Myocyte (in vitro differentiated cells): ENCODE results near the gene MTHFD2L. TPM values are rescaled to one million over a fixed set of nuclear protein-coding genes. Genes with fewer than 3 reads are reported as not detected.
A peak's percentile ranks its signal among the peaks of the same experiment; 100 is the strongest.

Experiments
- DNase-seq: peaks from one replicate; pipeline ENCODE4 v3.0.0-alpha.2; 2012; ENCODE audit warnings: low read depth
- total RNA-seq: library from RNA; depleted of rRNA; stranded (reverse); fragments of >200 nt; gene quantifications from 2 replicates; pipeline ENCODE4 v1.2.3, GENCODE V29; 2014

Gene MTHFD2L
- total RNA-seq, 1 donor from 2014 or later = 20.9 TPM

DNA sequence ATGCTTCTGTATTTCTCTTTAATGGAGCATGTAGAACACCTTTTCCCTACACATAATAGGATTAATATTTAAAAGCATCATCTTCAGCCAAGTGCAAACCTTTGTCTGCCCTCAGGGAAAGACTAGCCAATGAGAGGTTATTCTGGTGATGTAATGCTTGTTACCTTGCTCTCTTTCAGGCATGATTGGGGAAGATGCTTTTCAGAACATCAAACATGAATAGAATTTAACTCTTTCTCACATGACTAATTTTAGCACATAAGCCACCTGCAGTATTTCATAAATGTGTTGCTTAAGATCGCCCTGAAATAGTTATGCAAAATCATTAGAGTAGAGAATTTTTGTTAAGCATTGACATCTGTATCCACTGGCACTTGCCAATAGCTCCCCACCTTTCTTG, 139.6 kb downstream of the MTHFD2L start:
- no peak for DNase-seq

DNA sequence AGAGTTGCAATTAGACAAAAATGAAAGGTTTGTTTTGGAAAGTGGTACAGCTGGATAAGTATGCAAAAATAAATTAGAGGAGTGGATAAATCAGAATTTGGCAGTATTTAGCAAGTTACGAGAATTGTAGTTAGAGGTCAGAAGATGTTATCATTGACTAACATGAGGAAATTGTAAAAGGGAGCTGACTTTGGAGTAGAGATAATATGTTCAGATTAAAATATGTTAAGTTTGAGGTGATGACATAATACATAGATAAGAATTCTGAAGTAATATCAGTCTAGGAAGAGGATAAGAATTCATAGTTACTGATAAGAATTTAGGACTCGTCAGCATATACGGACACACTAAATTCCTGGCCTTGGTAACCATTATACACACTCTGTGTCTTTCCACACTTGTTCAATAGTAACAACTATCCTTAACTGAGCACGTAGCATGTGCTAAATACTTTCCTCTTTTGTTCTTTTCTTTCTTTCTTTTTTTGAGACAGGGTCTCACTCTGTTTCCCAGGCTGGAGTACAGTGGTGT, 146.2 kb downstream of the MTHFD2L start:
- no peak for DNase-seq

DNA sequence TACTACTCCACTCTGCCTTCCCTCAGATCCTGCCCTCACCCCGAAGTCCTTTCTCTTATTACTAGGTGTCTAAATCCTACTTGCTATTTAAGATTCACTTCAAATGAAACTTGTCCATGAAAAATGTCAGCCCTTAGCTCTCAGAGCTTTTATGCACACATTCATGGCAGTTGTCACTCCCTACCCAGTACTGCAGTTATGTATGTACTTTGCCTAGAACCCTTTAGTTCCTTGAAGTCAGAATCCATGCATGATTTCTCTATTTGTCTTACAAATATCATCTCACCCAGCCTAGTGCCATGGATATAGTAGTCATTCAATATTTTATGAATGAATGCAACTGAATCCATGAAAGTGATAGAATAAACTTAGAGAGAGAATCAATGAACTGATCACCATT, 147.1 kb downstream of the MTHFD2L start:
- no peak for DNase-seq

DNA sequence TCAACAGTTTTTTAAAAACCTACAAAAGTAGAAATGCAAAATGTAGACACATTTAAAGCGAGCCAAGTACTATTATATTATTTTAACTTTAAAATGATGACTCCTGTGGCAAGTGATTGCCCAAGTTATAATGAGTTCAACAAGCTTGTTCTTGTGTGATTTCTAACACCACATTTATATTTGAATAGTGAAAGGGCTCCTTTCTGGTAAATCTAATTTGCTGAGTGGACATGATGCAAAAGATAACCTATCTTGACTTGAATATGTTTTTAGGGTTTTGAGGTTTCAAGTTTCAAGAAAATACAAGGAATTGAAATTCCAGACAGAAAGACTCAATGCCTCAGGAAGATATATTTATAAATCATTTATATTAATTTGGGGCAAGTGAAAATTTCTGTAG, 149.3 kb downstream of the MTHFD2L start:
- no peak for DNase-seq

DNA sequence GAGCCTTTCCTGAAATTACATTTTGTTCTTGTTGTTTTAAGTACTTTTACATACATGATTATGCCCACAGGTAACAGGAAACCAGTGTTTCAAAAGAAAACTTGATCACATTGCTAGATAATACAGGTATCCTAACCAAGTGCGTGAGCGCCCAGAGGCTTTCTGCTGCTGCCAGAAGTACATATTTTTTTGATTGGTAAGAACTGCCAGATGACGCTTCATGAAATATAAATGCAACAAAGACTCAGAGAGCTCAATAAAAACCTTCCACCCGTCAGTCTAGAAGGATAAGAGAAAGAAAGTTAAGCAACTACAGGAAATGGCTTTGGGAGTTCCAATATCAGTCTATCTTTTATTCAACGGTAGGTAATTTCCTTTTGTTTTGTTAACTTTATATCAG, 150.3 kb downstream of the MTHFD2L start, which contains the start of gene EPGN:
EPGN (plus strand) TSS at position 256 of the 400 bp plus-strand sequence; CDS start at position 320, 64 bp downstream.
- DNase-seq = no peak

DNA sequence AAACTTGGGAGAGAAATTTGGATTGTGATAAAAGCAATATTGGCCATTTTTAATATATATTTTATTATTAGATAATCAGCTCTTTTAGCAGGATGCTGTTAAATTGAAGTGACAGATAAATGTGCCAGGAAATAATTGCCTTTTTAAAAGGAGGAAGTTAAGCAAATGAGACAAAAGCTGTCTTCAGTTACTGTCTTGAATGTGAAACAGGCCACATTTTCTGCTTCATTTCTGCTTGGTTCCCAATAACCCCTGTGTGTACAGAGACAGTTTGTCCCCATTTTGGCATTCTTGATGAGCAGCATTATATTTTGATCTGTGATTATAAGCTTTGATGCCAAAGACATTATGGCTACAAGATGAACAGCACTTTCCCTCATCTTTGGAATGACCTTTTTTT, 151.3 kb downstream of the MTHFD2L start:
- no peak for DNase-seq

DNA sequence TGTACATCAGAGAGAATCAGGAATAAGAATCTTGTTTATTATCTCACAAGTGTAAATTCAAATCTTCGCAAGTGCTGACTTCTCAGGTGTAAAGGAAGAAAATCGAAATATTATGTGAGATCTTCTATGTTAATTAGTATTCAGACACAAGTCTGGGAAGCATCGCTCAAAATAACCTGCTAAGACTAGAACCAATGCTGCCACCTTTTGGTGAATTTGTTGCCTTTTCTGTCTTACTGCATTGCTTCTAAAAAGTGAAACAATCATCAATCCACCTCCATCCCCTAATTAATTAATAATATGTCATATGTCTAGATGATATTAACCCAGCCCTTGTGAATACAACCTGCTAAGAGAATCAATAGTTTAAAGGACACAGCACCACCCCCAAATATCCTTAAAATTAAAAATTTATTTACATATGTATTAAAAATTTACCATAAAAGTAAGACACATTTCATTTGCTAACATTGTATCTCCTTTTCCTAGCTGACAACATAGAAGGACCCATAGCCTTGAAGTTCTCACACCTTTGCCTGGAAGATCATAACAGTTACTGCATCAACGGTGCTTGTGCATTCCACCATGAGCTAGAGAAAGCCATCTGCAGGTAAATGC, 153.9 kb downstream of the MTHFD2L start:
- DNase-seq = peak; percentile 74

DNA sequence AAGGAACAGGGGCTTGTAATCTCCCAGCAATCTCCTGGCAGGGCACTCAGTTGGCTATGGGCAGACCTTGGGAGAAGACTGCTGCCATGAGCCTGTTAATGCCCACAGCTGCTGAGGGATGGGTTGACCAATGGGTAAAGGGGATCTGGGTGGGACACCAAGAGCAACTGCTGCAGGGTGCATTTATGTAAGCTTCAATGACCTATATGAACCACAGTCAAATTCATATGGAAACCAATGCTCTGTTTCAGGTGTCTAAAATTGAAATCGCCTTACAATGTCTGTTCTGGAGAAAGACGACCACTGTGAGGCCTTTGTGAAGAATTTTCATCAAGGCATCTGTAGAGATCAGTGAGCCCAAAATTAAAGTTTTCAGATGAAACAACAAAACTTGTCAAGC, 156.4 kb downstream of the MTHFD2L start:
- no peak for DNase-seq

DNA sequence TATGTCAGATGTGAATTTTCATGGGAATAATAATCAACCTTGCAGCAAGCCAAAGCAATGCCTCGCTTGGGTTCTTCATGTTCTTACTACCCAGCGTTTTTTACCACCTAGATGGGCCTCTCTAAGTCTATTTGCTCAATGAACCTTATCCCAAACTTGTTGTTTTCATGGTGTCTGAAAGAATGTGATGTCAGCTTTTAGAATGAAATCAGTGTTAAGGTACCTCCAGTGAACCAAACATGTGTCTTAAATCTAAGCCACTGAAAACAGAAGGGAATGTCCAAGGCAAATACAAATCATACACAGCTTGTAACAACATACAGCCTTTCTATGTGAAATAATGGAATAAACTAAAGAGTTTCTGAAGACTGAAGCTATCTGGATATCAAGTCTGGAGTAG, 157.0 kb downstream of the MTHFD2L start:
- DNase-seq = no peak

DNA sequence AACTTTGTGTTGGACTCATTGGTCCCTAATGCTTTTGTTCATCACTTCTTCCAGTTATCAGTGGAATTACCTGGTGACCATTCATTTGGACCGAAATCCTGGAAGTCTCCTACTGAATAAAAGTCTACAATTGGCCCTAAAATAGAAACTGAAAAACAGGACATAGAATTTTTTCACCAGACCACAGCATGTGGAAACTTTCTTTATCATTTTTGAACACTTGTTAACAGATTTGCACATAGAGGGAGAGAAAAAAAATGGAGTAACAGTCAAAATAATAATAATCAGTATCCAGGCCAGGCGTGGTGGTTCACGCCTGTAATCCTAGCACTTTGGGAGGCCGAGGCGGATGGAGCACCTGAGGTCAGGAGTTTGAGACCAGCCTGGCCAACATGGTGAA, 157.5 kb downstream of the MTHFD2L start:
- DNase-seq = no peak

DNA sequence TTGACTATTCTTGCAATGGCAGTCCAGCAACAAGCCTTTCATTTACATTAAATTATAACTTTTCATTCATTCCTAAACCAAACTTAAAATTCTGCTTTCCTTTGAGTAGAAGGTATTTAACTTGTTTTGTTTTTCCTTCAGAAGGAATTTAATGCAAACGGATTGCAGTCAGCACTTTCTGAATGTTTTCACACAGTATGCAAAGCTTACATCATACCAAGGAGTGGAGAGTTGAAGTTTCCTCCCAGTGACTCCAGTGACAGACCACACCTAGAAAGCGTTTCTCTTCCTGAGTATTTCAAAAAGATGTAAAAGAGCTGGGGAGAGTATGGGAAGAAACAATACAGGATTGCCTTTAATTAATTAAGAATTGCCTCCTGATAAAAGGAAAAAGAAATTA, 158.5 kb downstream of the MTHFD2L start:
- no peak for DNase-seq

DNA sequence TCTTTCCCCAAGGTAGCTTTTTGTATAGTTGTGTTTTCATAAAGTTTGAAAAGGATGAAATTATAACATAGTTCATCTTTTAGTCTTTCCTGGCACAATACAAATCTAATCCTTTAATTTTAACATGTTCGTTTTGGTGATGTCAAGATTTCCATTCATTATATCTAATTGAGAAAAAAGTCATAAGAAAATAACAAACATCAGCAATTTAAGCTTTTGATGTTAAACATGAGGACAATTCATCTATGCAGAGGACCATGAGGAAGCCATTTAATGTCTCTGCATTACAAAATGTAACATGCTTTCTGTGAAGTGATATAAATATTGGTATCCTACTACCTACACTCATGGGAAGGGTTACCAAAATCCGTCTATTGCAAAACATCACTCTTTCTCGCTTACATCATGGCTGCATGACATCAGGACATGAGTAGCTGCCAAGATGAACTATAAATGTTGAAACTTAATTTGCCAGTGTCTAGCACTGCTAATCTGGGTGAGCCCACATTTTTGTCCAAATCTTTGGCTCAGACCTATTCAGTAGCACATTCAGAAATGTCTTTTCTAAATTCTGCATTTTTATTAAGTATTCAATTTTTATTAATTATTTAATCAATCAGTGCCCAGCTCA, 159.8 kb downstream of the MTHFD2L start:
- no peak for DNase-seq

DNA sequence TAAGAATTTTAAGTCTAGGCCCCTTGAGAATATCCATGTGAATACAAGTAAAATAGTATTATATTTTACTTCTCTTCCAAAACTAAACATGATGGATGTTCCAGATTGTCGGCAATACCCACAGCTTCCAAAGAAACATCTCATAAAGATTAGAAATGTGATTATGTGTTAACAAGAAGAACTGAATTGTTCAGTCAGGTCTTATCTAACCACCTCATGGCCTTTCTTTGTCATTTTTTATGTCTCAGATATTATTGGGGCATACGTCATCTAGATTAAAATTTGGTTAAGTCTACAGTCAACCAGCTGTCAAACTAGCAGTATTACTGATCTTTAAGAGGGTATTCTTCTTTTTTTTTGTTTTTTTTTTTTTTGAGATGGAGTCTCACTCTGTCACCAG, 160.4 kb downstream of the MTHFD2L start:
- no peak for DNase-seq

DNA sequence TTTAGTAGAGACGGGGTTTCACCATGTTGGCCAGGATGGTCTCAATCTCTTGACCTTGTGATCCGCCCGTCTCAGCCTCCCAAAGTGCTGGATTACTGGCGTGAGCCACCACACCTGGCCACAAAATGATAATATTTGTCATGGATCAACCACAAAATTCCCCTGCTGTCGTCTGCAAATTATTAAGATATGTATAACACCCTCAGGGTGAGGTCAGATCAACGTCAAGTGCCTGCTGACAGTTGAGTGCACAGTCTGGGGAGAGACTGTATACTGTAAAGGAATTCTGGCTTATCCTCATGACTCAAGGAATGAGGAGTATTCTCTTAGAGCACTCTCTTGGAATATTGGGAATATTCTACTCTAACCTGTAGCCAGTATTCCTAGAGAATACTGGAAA, 161.6 kb downstream of the MTHFD2L start:
- DNase-seq = no peak

DNA sequence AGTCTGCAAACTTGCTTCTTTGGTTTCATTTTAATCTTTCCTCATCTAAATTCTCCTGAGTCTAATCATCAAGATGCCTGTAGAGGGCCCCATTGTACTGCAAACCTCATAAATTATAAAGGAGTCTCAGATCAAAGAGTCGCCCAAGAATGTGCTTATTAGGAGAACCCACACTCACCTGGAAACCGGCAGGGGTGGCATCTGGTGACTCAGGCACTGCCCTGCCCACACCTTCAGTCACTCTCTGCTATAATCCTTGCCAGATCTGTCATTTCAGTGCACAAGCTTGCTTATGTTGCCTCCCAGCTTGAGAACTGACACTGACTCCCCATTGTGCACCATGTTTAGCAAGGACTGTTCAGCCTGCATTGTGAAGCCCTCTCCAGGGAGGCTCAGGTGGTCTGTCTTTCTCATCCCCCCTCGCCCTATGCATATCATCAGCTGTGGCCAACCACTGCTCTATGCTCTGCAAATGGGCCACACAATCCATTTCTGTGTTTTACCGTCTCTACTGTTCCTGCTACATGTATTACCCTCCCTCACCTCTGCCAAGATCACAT, 162.7 kb downstream of the MTHFD2L start:
- DNase-seq = peak; percentile 70

DNA sequence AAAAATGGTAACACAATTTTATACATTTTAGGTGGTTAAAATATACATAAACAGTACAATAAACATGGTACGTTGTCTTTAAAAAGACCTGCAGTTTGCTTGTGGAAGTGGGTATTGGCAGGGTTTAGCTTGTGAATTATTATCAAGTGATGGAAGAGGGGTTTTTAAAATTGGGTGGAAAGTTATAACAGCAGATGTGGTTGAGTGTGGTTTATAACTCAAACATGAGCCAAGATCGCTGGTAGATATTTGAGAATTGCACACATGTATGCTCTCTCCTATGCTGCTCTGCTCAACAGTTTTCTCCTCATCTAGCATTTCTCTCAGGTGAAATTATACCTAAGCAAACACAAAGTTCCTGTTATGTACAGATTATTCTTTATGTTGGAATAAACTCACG, 164.4 kb downstream of the MTHFD2L start:
- no peak for DNase-seq

DNA sequence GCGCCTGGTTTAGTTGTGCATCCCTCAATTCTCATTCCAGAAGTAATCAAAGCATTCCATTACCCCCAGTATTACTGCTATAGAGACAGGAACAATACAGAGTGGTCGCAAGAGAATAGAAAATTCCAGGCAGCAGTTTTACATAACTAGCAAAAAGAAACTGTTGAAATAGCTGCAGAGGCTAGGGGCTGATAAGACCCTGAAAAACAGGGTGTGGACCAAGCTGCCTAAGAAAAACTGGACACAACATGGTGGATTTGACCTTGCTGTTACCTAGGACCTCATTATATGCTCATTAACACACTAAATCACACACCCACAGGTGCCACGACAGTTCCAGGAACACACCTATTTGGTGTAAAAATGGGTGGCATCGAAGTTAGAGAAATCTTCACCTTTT, 165.7 kb downstream of the MTHFD2L start:
- DNase-seq = no peak

DNA sequence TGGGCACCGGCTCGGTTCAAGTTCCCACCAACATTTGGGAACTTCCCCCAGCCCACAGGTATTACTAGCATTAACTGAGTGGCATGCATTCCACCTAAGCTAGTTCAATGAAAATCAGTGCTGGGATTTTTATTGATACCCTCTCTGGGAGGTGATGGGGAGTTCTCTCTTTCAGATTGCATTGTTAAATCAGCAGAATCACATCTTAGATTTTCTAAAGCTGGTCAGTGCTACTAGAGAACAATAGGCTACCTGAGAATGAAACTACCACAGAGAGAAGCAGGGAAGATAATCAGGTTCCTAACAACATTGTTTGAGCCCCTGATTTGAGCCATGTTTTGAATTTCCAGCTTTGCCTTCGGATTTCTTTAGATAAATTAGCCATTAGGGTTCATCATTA, 166.3 kb downstream of the MTHFD2L start:
- DNase-seq = no peak

DNA sequence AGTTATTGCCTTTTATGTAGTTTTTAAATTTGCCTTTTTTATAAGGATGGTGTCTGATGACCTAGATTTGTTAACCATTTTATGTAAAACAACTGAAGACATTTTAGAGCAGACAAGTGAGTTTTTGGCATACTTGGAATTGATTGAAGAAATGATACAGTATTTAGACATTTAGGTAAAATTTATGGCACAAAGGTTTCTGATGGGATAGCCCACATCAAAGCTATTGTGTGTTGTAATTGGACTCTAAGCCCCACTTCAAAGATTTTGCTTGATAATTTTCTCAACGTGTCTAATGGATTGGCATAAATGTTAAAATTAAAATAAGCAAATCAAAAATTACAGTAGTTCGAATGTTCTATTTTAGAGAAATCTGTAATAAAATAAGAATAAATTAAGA, 168.0 kb downstream of the MTHFD2L start:
- DNase-seq = no peak

DNA sequence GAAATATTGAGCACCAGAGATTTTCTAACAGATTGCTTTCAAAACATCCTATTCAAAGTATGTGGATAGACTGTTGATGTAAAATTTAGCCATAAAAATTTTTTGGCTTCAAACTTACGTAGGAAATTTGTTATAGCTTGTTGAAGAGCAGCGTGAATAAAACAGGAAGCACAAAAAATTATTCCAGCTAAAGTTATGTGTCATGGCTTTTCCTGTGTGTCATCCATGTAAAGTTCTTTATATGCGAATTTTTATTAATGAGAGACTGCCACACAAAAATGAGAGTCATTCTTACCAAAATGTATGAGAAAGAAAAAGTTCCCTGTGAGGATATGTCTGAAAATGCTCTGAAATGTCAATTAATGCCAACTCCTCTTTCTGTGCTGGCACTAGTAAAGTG, 169.8 kb downstream of the MTHFD2L start:
- no peak for DNase-seq

DNA sequence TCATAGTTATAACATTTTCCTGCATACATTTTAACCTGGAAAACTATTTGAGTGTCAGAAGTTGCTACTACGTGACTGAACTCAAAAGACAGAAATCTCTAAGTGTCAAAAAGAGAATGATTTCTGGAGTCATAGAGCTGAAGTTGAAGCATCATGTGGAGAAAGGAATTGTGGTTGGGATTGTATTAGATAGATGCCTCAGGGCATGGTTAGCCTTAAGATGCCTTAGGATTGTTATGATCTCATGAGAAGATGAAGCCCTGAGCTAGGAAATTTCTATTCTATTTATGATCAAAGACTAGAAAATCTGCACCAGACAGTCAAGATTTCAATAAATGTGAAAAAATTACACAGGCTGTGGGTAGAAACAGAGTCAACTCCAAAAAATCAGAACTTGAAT, 170.6 kb downstream of the MTHFD2L start:
- DNase-seq = no peak

DNA sequence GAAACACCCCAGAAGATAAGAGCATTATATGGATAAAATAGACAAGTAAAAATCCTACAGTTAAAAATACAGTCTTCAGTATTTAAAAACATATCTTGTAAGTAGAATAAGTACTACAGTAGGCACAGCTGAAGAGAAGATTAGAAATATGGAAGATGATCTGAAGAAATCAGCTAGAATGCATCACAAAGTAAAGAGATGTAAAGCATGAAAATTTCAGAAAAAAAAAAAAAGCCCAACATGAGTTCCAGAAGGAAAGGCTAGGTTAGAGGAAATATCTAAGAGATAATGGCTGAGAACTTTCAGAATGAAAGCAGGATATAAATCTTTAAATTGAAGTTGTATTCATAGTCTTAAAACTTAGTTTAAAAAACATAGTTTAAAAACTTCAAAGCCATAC, 171.4 kb downstream of the MTHFD2L start:
- no peak for DNase-seq

DNA sequence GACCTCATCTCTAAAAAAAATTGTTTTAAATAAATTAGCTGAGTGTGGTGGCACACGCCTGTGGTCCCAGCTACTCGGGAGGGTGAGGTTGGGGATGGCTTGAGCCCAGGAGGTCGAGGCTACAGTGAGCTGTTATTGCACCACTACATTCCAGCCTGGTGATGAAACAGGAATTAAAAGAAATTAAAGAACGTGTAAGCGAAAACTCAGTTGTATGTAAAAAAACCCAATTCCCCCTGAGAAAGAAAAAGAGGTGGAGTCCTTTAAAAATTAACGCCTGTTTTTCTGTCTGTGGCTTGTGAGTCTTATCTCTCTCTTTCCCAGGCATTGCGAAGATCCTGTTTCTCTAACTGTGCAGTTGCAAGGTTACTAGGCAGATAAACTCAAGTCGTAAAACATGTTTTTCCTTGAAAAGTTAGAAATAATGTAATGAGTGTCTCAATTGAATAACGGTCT, 172.4 kb downstream of the MTHFD2L start:
- no peak for DNase-seq
